ENCODE data around the gene DARS2. TPM values are rescaled to one million over a fixed set of nuclear protein-coding genes. Genes with fewer than 3 reads are reported as not detected.
A peak's percentile ranks its signal among the peaks of the same experiment; 100 is the strongest.

The DARS2 gene
- total RNA-seq, 1 experiment from 2014 or later, result 35.0 TPM

GRCh38 chr1:173866413-173867115 is 42.1 kb downstream of the DARS2 start:
- H3K27me3 ChIP-seq (ENCODE audit: insufficient read depth, low read length), result no peaks in the 10 kb centered on the region
- H2BK5ac ChIP-seq (ENCODE audit: insufficient read length, low read length), result no peak overlapping the region
- no CpG with 5 or more reads among the region's 2 CpGs for WGBS (ENCODE audit: extremely low coverage, insufficient read length, low lambda C conversion rate)
- H4K20me1 ChIP-seq (ENCODE audit: control insufficient read depth, insufficient read depth, insufficient read length), result no peaks in the 10 kb centered on the region
- H2BK15ac ChIP-seq (ENCODE audit: low read depth, low read length), result no peak overlapping the region
- H3K9me3 ChIP-seq (ENCODE audit: control insufficient read depth, low read depth, low read length), result no peaks in the 10 kb centered on the region
- H3T11ph ChIP-seq (ENCODE audit: low read length), result no peak overlapping the region
- H3K23ac ChIP-seq (ENCODE audit: insufficient read length, low read depth, low read length), result no peak overlapping the region
- TF ChIP-seq, protein P1, sequence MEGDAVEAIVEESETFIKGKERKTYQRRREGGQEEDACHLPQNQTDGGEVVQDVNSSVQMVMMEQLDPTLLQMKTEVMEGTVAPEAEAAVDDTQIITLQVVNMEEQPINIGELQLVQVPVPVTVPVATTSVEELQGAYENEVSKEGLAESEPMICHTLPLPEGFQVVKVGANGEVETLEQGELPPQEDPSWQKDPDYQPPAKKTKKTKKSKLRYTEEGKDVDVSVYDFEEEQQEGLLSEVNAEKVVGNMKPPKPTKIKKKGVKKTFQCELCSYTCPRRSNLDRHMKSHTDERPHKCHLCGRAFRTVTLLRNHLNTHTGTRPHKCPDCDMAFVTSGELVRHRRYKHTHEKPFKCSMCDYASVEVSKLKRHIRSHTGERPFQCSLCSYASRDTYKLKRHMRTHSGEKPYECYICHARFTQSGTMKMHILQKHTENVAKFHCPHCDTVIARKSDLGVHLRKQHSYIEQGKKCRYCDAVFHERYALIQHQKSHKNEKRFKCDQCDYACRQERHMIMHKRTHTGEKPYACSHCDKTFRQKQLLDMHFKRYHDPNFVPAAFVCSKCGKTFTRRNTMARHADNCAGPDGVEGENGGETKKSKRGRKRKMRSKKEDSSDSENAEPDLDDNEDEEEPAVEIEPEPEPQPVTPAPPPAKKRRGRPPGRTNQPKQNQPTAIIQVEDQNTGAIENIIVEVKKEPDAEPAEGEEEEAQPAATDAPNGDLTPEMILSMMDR (conservative IDR thresholded peaks at IDR 0.05), result no peak
- peaks cover 53 to 71% (median 61%) of the 10 kb centered on the region in 3 experiments for H3K36me3 Mint-ChIP-seq (ENCODE audit: insufficient read depth in 1 of 3, low read depth in 3 of 3)
- no peak overlapping the region for H4K91ac ChIP-seq (ENCODE audit: insufficient read length, low read depth, low read length)
- H3K4me2 ChIP-seq (ENCODE audit: insufficient read depth, insufficient read length, low read length), result peak overlapping the region; percentile 51
- no peak overlapping the region for H2BK120ac ChIP-seq (ENCODE audit: low read depth, low read length, poor library complexity, severe bottlenecking)
- no peak overlapping the region for H3K56ac ChIP-seq (ENCODE audit: insufficient read length, low read depth, low read length)
- peaks cover 3% of the 10 kb centered on the region; the same call in 1 of the 2 replicates for H3K27me3 Mint-ChIP-seq (ENCODE audit: low read depth)
- no peaks in the 10 kb centered on the region for H3K4me1 ChIP-seq (ENCODE audit: insufficient read depth, low read length)
- H3K79me1 ChIP-seq (ENCODE audit: insufficient read depth, low read depth, low read length, poor library complexity, severe bottlenecking), result no peaks in the 10 kb centered on the region
- H3K23me2 ChIP-seq (ENCODE audit: insufficient read length, low read depth, low read length, poor library complexity, severe bottlenecking), result peaks cover 10% of the 10 kb centered on the region
- H3K4me1 Mint-ChIP-seq, result peaks cover 32 to 47% of the 10 kb centered on the region in 2 experiments
- H2AK5ac ChIP-seq (ENCODE audit: insufficient read length, low read length), result no peak overlapping the region
- H3K18ac ChIP-seq (ENCODE audit: insufficient read length, low read depth, low read length), result no peak overlapping the region
- H3K4ac ChIP-seq (ENCODE audit: low read depth, low read length), result no peak overlapping the region
- DNase-seq, result no peak
- no peak overlapping the region for H4K5ac ChIP-seq (ENCODE audit: insufficient read length, low read depth, low read length)
- no peak overlapping the region for H2BK12ac ChIP-seq (ENCODE audit: insufficient read length, low read depth, low read length)
- peak overlapping the region; percentile 98 to 99 for H3K4me3 Mint-ChIP-seq
- H3K27ac ChIP-seq (ENCODE audit: insufficient read length, low read depth, low read length), result peak overlapping the region; percentile 68
- no peak overlapping the region for H2BK20ac ChIP-seq (ENCODE audit: low read depth, low read length, poor library complexity, severe bottlenecking)
- H3K27ac Mint-ChIP-seq, result peak overlapping the region; percentile 99 to 100 (median 99)
- peak overlapping the region; percentile 78; the same call in 1 of the 2 replicates for H3K14ac ChIP-seq (ENCODE audit: insufficient read depth, low read length)
- peaks cover 16% of the 10 kb centered on the region; the same call in 1 of the 2 replicates for H3K79me2 ChIP-seq (ENCODE audit: insufficient read depth, low read length)
- no peak overlapping the region for H2AFZ ChIP-seq (ENCODE audit: low read length)
- peak overlapping the region; percentile 98 for H3K9ac ChIP-seq (ENCODE audit: extremely low read depth, insufficient read length, low read length)
- no peak overlapping the region for H4K8ac ChIP-seq (replicated peaks; ENCODE audit: insufficient read length, low read depth, low read length)
- H3K9me3 Mint-ChIP-seq, result peaks cover 0 to 9% of the 10 kb centered on the region in 2 experiments; a peak in 2 of 5 replicates
